GM18951 (cell line): ENCODE measurements around the gene CADM2.

ENCODE experiments used
- POLR2A ChIP-seq: IDR thresholded peaks from 4 replicates; pipeline ENCODE4 v1.6.1; 2011; ENCODE audit warnings: mild to moderate bottlenecking; ENCODE audit not compliant: insufficient read length, insufficient read depth; ENCODE audit errors: extremely low read depth
- in situ Hi-C: fragments of 300-500 bp; cut with MboI; formaldehyde crosslinking; loops from one replicate; pipeline ENCODE4 v1.12.0; 2022; ENCODE audit warnings: low sequenced_read_pairs, mixed read lengths, inconsistent platforms; ENCODE audit not compliant: unreplicated experiment

Gene CADM2

DNA sequence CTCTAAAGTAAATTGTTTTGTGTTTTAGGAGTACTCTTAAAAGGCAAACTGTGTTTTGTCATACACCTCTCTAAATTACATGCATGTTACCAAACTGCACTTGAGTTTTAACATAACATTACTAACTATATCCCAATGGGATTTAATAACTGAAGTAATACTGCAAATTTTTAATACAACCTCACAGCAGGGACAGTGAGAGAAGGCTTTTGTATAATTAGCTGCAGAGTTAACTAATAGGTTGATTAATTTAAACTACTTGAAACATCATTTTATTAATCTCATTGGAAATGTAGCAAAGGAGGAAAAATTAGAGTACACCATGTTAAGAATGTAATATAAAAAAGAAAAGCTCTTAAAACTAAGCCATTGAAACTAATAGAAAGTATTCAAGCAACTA, 417.3 kb downstream of the CADM2 start:
- in situ Hi-C loops: no loop called here
- TF ChIP-seq POLR2A: no peak

GRCh38 chr3:85377115-85377514, 418.3 kb downstream of the CADM2 start:
- in situ Hi-C loops: no loop called here
- TF ChIP-seq POLR2A: no peak

DNA sequence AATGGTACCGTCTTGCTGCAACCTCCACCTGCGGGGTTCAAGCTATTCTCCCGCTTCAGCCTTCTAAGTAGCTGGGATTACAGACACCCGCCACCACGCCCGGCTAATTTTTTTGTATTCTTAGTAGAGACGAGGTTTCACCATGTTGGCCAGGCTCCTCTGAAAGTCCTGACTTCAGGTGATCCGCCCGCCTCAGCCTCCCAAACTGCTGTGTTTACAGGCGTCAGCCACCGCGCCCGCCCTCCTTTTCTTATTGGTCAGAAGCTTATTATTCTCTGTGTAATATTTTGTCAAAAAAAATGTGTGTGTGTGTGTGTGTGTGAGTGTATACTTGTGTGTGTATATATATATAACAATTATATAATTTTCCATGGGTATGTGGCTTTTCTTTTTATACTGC, 425.6 kb downstream of the CADM2 start:
- in situ Hi-C loops: no loop called here
- no peak for TF ChIP-seq POLR2A

DNA sequence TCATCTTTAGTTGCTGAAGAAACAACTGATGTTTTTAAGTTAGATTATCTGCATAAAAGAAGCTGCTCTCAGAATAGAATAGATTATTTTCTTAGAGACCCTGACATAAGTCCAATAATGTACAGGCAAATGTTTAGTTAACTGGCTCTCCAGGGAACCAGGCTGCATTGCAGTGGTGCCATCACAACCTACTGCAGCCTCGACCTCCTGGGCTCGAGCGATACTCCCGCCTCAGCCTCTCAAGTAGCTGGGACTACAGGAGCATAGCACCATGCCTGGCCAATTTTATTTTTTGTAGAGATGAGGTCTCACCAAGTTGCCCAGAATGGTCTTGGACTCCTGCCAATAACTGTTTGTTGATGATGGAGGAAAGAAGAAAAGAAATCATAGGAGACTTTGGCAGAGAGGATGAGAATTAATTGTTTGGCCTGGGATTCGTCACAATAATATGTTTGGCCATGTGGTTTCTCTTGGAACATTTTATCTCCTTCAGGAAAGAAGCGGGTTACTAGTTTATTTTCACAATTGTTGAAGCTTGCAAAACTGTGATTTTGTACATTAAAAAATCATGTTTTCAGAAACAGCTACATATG, 429.2 kb downstream of the CADM2 start:
- no peak for TF ChIP-seq POLR2A
- in situ Hi-C loops: no loop called here

- in situ Hi-C loops: no loop called here
- TF ChIP-seq POLR2A: no peak
Measured at GRCh38 chr3:85394424-85394823, 435.6 kb downstream of the CADM2 start.

- in situ Hi-C loops: no loop called here
- TF ChIP-seq POLR2A: no peak
Measured at GRCh38 chr3:85397434-85397833, 438.6 kb downstream of the CADM2 start.

DNA sequence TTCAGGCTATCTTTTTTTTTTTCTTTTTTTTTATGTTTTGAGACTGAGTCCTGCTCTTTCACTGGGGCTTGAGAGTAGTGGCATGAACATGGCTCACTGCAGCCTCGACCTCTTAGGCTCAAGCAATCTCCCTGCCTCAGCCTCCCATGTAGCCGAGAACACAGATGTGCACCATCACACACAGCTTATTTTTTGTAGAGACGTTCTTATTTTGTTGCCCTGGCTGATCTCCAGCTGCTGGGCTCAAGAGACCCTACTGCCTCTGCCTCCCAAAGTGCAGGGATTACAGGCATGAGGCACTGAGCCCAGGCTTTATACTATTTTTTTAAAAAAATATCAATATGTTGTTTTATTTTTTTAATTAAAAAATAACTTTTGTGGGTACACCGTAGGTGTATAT, 467.3 kb downstream of the CADM2 start:
- in situ Hi-C loops: no loop called here
- TF ChIP-seq POLR2A: no peak

DNA sequence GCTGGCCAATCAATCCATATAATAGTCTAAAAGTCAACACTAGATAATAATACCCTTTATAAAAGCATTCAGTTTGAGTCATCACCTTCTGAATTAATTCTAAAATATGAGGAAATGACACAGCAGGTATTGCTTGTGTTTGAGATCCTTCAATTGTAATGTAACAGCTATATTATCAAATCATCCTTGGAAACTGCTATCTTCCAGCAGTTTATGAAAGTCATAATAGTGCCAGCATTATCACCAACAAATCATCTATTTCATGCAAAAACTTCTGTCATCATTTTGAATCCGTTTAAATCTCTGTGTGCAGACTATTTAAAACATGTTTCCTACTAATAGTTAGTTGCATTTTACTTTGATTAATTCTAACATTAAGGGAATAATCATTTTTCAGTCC, 468.7 kb downstream of the CADM2 start:
- in situ Hi-C loops: no loop called here
- no peak for TF ChIP-seq POLR2A

DNA sequence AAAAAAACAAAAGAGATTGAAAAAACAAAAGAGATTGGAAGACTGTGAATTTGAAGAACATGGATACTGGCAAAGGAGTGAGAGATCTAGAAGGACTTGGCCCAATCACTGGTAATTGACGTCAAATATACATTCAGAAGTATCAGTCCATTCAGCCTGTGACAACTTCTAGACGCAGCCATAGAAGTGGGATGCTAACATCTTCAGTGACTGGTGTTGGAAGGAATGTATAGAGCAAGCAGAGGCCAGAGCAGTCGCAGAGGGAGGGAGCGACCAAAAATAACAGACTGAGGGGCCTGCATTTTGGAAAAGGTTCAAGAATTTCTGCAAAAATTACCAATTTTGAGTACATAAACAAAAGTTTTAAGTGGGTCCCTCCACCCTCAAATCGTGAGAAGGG, 473.3 kb downstream of the CADM2 start:
- in situ Hi-C loops: no loop called here
- no peak for TF ChIP-seq POLR2A

DNA sequence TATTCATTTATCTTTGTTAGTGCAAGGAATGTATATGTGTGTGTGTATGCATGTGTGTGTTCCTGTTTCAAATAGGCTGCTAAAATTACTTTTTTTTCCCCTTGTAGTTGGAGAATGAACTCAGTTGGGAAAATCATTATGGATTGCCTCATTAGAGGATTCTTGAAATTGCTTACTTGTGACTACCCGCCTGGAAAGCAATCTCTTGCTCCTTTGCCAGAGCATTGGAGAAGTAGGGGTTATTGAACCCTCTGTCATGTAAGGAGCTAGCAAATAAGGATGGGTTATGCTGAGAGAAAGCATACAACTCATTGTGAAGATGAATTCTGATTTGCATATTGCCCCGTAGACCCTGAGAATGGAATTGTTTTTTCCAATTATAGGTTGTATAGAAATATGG, 474.5 kb downstream of the CADM2 start:
- no peak for TF ChIP-seq POLR2A
- in situ Hi-C loops: no loop called here

- in situ Hi-C loops: no loop called here
- no peak for TF ChIP-seq POLR2A
Measured at GRCh38 chr3:85455561-85456200, 496.9 kb downstream of the CADM2 start.

DNA sequence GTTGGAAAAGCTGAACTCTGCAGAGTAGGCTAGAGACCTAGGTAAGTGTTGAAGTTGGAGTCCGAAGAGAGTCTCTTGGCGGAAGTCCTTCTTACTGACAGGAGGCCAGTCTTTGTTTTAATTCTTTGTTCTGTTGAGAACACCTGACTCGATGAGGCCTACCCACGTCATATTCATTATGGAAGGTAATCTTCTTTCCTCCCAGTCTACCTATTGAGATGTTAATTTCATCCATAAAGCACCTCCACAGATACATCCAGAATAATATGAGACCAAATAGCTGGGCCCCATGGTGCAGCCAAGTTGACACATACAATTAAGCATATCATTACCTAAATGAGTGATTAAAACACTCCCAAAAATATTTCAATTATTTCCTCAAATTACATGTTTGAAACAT, 515.5 kb downstream of the CADM2 start:
- in situ Hi-C loops: no loop called here

DNA sequence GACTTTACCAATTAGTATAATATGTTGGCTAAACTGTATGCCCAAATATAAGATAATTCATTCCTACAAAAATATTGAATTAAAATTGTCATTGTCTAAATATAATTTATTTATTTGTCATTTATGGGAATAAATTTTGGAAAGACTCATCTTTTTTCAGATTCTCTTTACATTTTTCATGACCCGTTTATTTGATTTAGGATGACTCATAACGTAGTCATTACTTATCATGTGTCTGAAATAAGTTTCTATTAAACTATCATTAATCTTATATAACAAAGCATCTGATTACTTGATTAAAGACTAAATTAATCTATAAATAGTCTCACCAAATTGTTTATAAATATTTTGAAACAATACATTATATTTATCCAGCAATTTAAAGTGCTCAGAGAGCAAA, 516.6 kb downstream of the CADM2 start:
- in situ Hi-C loops: no loop called here
- no peak for TF ChIP-seq POLR2A

More for the DNA sequence above, 515.5 kb downstream of the CADM2 start:
- TF ChIP-seq POLR2A: no peak

DNA sequence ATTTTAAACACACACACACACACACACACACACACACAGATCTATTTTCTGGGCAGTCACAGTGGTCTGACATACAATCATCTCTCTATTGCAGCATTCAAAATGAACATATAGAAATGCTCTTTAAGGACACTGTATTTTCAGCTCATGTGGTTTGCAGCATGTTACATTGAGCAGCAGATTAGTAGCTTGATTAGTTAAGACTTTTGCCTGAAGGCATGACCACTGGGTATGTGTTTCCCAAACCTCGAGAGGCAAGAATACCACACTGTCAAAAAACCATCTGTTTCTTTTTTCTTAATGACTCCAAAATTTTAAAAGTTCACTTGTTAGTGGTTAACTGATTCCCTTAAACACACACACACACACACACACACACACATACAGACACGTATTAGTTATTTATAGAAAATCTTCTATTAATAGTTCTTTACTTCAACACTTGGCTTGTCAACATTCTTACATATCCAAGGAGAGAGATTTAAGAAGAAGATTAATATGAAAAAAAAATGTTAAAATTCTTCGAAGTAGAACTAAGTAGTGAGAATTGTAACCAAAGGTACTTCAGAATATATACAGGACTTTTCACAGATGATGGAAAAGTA, 518.2 kb downstream of the CADM2 start:
- TF ChIP-seq POLR2A: no peak

More for the DNA sequence above, 518.2 kb downstream of the CADM2 start:
- in situ Hi-C loops: no loop called here
